NB4 (cell line): ENCODE results near the gene SYVN1.

Experiments used
- POLR2A ChIP-seq: IDR thresholded peaks from 2 replicates; pipeline ENCODE4 v1.6.1; 2011; ENCODE audit warnings: mild to moderate bottlenecking; ENCODE audit not compliant: insufficient read length; ENCODE audit errors: extremely low read depth
- TF ChIP-seq, protein P1 (sequence below): IDR thresholded peaks from one replicate; pipeline ENCODE4 v1.5.1; 2012; ENCODE audit warnings: low read depth, low read length

DNA sequence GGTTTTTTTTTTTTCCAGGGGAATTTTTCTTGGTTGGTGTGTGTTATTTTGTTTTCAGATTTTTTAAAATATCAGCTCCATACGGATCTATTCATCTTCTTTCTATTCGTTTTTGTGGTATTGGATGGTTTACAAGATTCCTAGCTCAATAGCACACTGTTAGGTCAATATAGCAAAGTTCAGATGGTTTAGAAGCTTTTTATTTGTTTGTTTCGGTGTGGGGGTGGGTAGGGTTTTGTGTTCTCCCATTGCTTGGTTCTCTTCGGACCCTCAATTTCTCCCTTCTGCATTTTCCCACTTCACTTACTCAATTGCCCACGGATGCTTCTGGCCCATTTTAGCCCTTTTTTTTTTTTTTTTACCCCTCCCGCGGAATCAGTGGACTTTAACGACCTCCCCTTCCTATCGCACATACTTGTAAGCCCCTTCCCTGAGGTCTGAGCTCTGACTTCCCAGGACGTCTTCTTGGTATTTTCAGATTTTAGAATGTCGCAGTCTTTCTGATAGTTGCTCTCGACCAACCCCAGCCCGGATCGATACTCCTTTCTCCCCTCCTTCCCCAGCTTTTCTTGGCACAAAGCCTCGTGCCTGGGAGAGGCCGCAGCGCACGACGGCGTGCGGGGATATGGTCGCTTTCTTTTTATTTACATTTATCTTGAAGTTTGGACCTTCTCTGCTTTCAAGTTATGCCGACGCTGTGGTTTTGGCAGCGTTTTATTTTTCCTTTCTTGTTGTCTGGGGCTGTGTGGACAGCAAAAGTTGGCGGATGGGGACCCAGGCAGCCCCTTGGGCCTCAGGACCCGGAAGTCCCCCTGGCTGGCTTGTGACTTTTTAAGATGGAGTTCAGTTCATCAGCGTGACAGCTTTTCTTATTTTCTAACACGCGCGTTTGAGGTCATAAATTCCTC, 31.3 kb upstream of the SYVN1 start:
- TF ChIP-seq, protein P1, sequence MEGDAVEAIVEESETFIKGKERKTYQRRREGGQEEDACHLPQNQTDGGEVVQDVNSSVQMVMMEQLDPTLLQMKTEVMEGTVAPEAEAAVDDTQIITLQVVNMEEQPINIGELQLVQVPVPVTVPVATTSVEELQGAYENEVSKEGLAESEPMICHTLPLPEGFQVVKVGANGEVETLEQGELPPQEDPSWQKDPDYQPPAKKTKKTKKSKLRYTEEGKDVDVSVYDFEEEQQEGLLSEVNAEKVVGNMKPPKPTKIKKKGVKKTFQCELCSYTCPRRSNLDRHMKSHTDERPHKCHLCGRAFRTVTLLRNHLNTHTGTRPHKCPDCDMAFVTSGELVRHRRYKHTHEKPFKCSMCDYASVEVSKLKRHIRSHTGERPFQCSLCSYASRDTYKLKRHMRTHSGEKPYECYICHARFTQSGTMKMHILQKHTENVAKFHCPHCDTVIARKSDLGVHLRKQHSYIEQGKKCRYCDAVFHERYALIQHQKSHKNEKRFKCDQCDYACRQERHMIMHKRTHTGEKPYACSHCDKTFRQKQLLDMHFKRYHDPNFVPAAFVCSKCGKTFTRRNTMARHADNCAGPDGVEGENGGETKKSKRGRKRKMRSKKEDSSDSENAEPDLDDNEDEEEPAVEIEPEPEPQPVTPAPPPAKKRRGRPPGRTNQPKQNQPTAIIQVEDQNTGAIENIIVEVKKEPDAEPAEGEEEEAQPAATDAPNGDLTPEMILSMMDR: no peak
- no peak for TF ChIP-seq POLR2A
